HG03103 (cell line): ENCODE data around the gene CREB3L1.
"Not testable (repeated sequence)": the region's sequence is repeated elsewhere in the genome, so short reads cannot be mapped to it uniquely, and the experiment has no call there.

Source experiments
- ATAC-seq: cut with Tn5 transposase; IDR thresholded peaks from one replicate; pipeline ENCODE4 v1.9.1; 2021; ENCODE audit warnings: low read depth; ENCODE audit not compliant: unreplicated experiment

CREB3L1 gene

GRCh38 chr11:46248289-46249102 is 29.0 kb upstream of the CREB3L1 start:
- no peak for ATAC-seq

- ATAC-seq: no peak
These were observed 28.1 kb upstream of the CREB3L1 start for GRCh38 chr11:46249103-46249937.

GRCh38 chr11:46249938-46250744 is 27.3 kb upstream of the CREB3L1 start:
- no peak for ATAC-seq

DNA sequence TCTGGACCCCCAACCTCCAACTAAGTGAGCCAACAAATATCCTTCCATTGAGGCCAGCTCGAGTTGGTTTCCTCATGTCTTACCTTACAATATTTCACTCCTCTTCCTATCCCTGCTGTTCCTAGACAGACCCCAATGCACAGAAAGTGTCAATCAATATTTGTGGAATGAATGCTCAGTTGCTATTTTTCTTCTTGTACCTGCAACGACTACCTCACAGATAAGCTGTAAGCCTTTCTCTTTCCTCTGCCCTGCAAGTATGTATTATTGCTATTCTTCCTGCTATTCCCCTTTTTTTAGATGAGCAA is 26.8 kb upstream of the CREB3L1 start:
- ATAC-seq: no peak

DNA sequence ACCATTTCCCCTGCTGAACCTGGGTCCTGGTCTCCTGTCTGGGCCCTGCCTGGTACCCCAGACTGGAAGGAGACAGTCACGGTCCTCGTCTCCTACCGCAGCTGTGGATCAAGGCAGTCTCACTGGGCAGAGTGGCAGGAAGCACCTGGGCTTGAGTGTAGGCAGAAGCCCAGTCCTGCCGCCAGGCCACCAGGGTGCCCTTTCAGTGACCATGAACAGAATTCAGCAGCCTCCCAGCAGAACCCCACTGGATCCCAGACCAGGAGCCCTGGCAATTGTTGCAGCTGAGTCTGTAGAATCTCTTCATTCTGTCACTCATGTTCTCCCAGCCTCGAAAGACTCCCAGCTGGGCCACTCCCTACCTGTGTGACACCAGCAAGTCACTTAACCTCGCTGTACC is 25.5 kb upstream of the CREB3L1 start:
- ATAC-seq: no peak

GRCh38 chr11:46252373-46252914 is 25.0 kb upstream of the CREB3L1 start:
- no peak for ATAC-seq

DNA sequence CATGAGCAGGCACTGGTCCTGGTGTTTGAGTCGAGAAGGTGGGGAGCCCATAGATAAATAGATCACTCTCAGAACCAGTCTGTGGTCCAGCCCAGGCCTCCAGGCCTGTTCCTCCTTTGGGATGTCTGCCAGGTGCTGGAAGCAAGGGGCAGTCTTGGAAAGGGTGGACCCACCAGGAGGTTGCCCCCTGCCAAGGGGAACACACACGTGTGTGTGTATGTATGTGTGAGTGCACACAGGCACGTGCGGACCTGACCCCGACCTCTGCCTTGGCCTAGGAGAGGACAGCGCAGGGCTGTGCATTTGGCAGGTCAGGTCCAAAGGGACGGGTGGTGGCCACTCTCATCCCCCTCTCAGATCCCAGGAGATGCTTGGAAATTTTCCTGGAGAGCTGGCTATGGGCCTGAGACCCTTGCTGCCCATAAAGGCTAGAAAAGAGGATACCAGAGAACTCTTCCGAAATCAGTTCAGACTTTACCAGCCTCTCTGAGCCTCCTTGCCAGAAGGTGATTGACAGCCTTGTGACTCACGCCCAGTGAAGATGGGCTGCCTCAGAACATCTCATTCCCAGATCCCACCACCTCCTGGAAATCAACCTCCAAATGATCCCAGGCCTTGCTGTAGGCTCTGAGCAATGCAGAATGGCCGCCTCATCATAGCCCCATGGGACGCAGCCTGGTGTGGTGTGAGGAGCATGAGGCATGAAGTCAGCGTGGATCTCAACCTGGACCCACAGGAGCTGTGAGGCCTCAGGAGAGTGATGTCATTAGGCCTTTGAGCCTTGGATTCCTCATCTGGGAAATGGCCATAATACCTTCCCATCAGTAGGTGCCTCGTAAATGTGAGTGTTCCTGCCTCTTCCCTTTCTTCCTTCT is 24.0 kb upstream of the CREB3L1 start:
- no peak for ATAC-seq

DNA sequence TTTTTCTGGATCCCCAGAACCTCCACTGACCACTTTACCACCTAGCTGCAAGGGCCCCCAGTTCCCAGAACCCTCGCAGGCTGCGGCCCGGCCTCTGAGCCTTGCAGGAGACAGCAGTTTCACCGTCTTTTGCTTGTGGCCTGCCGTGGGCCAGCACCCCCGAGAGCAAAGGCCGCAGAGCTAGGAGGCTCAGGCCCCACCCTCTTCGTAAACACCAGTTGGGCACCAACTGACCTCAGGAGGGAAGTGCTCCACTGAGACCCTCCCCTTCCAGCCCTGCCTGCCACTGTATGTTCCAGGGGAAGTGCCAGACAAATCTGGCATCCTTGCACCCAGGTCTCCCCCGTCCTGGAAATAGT is 23.4 kb upstream of the CREB3L1 start:
- no peak for ATAC-seq

DNA sequence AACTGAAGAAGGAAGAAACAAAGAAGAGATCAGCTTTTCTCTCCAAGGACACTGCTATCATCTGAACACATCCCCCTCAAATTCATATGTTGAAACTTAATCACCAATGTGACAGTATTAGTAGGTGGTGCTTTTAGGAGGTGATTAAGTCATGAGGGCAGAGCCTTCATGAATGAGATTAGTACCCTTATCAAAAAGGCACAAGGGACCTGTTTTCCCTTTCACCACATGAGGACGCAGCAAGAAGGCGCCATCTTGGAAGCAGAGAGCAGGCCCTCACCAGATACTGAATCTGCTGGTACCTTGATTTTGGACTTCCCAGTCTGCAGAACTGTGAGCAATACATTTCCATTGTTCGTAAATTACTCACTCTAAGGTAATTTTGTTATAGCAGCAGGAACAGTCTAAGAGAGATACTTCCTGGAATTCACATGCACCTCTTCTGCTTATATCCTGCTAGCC is 20.9 kb upstream of the CREB3L1 start:
- ATAC-seq: no peak

DNA sequence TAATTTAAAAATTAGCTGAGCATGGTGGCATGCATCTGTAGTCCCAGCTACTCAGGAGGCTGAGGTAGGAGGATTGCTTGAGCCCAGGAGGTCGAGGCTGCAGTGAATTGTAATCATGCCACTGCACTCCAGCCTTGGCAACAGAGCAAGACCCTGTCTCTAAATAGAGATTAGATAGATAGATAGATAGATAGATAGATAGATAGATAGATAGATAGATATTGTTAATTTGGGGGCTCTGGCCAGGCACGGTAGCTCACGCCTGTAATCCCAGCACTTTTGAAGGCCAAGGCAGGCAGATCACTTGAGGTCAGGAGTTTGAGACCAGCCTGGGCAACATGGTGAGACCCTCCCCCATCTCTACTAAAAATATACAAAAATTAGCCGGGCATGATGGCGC is 18.1 kb upstream of the CREB3L1 start:
- not testable (repeated sequence) for ATAC-seq

DNA sequence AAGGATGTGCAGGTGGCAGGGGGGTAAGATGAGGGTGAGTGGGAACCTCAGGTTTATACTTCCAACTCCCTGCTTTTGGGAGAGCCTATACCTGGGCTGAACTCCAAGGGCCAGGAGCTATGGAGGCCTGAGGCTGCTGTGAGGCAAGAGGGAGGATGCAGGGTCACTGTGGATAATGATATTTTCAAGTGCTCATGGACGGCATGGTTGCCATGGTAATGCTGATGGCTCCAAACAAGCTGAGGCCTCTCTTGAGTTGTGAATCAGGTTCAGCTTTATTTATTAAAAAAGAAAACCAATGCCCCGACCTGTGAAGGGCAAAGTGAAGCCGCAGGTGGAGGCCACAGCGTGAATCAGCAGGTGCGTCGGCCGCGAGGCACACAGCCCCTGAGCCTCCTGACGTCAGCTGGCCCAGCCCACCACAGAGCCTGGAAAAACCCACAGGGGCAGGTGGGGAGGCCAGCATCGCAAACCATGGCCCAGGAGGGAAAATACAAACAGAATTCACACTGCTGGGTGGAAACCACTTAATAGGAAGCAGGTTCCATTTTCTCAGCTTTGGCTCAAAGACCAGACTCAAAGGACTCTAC is 17.4 kb upstream of the CREB3L1 start:
- no peak for ATAC-seq

DNA sequence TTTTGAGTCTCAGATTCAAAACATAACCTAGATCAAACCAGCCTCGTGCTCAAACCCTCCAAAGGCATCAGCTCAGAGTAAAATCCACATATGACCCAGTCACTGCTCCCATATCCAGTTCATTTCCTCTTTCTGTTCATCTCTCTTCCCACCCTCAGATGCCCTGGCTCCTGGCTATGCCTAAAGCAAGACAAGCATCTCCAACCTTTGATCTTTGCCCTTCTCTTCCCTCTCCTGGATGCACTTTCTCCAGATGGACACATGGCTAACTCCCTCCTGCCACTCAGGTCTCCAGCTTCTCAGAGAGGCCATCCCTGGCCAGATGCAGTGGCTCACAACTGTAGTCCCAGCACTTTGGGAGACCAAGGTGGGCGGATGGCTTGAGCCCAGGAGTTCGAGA is 14.3 kb upstream of the CREB3L1 start:
- no peak for ATAC-seq

DNA sequence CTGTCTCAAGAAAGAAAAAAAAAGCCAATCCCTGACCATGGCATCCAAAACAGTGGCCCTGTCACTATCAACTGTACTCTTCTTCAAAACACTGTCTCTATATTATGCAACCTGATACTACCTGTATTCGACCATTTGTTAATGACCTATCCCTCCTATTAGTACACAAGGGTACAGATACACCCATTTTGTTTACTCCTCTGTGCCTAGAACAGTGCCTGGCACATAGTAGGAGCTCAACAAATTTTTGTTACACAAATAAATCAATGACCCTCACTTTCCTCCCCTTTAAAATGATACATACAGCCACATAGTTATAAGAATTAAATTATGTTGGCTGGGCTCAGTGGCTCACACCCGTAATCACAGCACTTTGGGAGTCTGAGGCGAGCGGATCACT is 13.4 kb upstream of the CREB3L1 start:
- no peak for ATAC-seq

GRCh38 chr11:46264976-46265375 is 12.5 kb upstream of the CREB3L1 start:
- no peak for ATAC-seq

- ATAC-seq: no peak
These were observed 11.7 kb upstream of the CREB3L1 start for GRCh38 chr11:46265764-46266163.

GRCh38 chr11:46267930-46268329 is 9.5 kb upstream of the CREB3L1 start:
- no peak for ATAC-seq

DNA sequence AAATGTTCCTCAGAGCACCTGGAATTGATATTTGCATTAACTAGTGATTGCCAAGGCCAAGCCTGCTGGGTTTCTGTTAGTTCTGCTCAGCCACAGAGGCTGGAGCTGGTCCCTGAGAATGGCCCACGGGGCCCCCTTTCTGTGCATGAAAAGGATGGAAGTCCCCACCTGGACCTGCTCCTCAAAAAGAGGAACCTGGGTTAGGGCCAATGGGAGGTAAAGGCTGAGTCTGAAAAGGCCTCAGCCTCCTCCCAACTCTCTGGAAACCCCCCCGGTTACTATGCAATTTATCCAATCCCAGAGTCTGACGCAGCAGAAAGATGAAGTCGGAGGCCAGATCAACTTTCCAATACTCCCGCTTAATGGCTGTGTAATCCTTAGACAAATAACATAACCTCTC is 6.8 kb upstream of the CREB3L1 start:
- ATAC-seq: no peak

GRCh38 chr11:46271407-46271806 is 6.1 kb upstream of the CREB3L1 start:
- ATAC-seq: no peak
